ENCODE data around the gene CASR. TPM values are rescaled to one million over a fixed set of nuclear protein-coding genes. Genes with fewer than 3 reads are reported as not detected.

CASR gene, protein sequence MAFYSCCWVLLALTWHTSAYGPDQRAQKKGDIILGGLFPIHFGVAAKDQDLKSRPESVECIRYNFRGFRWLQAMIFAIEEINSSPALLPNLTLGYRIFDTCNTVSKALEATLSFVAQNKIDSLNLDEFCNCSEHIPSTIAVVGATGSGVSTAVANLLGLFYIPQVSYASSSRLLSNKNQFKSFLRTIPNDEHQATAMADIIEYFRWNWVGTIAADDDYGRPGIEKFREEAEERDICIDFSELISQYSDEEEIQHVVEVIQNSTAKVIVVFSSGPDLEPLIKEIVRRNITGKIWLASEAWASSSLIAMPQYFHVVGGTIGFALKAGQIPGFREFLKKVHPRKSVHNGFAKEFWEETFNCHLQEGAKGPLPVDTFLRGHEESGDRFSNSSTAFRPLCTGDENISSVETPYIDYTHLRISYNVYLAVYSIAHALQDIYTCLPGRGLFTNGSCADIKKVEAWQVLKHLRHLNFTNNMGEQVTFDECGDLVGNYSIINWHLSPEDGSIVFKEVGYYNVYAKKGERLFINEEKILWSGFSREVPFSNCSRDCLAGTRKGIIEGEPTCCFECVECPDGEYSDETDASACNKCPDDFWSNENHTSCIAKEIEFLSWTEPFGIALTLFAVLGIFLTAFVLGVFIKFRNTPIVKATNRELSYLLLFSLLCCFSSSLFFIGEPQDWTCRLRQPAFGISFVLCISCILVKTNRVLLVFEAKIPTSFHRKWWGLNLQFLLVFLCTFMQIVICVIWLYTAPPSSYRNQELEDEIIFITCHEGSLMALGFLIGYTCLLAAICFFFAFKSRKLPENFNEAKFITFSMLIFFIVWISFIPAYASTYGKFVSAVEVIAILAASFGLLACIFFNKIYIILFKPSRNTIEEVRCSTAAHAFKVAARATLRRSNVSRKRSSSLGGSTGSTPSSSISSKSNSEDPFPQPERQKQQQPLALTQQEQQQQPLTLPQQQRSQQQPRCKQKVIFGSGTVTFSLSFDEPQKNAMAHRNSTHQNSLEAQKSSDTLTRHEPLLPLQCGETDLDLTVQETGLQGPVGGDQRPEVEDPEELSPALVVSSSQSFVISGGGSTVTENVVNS
- total RNA-seq (2022; extraction: Qiagen RNA extraction) = not detected in 5 replicates

DNA sequence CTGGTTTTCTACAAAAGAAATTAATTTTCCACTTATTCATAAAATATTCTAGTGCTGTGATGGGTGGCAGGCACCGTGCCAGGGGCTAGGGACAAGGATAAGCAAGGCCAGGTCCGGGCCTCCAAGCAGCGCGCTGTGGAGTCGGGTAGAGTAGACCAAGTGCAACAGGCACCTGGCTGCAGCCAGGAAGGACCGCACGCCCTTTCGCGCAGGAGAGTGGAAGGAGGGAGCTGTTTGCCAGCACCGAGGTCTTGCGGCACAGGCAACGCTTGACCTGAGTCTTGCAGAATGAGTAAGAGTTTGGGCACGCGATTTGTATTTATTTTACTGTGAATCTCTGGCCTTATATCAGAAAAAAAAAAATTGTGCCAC is at the start of gene CASR:
Gene CASR (plus strand): TSS at position 148 of the 372 bp plus-strand sequence. CDS start 70,522 bp downstream, outside the sequence.

DNA sequence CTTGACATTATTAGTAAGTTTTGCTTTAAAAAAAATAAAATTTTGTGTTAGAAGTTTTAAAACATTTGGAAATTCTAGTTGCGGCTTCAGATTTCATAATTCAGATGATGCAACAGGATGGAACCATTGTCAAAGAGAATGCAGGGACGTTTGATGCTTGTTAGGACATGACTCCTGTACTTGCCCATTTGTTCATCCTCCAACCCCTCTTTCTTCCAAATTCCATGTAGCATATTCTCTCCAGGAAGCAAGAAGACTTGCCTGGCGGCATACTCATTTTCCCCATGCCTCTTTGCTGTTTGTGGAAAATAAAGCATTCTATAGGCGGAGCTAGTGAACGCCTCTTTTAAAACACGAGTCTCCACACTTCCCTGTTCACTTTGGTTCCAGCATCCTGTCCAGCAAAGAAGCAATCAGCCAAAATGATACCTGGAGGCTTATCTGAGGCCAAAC is 141.4 kb downstream of the CASR start, which contains the start of gene CSTA:
Gene CSTA (plus strand): TSS at position 378 of the 453 bp plus-strand sequence. CDS start 45 bp downstream, at position 423.

Other genes starting within 250 kb of the CASR start
- gene ILDR1, start 161.4 kb upstream of the CASR start, total RNA-seq (2022; extraction: Qiagen RNA extraction) = not detected in 5 replicates
- 0.12 TPM in 1 of 5 replicates, not detected in the others for gene CD86, start 128.3 kb upstream of the CASR start, total RNA-seq (2022; extraction: Qiagen RNA extraction)
- 0.58 to 1.6 TPM (median 1.0 TPM) in 5 replicates for gene CSTA, start 141.6 kb downstream of the CASR start, total RNA-seq (2022; extraction: Qiagen RNA extraction)
- gene MIX23, start 199.6 kb downstream of the CASR start, total RNA-seq (2022; extraction: Qiagen RNA extraction) = 50.4 to 74.1 TPM (median 52.9 TPM) in 5 replicates
- 29.4 to 34.4 TPM (median 31.1 TPM) in 5 replicates for gene FAM162A, start 200.5 kb downstream of the CASR start, total RNA-seq (2022; extraction: Qiagen RNA extraction)
- gene WDR5B, start 232.4 kb downstream of the CASR start, total RNA-seq (2022; extraction: Qiagen RNA extraction) = 2.4 to 3.6 TPM (median 3.1 TPM) in 5 replicates